ENCODE measurements around the gene ZNF341. TPM values are rescaled to one million over a fixed set of nuclear protein-coding genes. Genes with fewer than 3 reads are reported as not detected.

Gene ZNF341
- total RNA-seq, 3 donors from 2014 or later: 5.0 to 5.6 (median 5.1) TPM

DNA sequence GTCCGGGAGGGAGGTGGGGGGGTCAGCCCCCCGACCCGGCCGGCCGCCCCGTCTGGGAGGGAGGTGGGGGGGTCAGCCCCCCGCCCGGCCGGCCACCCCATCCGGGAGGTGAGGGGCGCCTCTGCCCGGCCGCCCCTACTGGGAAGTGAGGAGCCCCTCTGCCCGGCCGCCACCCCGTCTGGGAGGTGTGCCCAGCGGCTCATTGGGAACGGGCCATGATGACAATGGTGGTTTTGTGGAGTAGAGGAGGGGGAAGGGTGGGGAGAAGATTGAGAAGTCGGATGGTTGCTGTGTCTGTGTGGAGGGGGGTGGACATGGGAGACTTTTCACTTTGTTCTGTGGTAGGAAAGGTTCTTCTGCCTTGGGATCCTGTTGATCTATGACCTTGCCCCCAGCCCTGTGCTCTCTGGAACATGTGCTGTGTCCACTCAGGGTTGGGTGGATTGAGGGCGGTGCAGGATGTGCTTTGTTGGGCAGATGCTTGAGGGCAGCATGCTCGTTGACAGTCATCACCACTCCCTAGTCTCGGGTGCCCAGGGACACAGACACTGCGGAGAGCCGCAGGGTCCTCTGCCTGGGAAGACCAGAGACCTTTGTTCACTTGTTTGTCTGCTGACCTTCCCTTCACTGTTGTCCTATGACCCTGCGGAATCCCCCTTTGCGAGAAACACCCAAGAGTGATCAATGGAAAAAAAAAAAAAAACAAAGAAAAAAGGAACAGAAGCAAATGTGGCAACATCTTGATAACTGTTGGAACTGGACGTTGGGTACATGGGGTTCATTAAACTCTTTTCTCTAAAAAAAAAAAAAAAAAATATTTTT is 30.0 kb upstream of the ZNF341 start:
- no peaks in the 10 kb centered on the region for H3K36me3 ChIP-seq (ENCODE audit: low read depth)
- H3K4me1 ChIP-seq (ENCODE audit: low read depth): no peaks in the 10 kb centered on the region
- intact Hi-C loops (cut with DNase I, micrococcal nuclease): no loop called here
- no peak for DNase-seq
- TF ChIP-seq CTCF (IDR thresholded peaks at IDR 0.05): no peak
- no peak overlapping the region for H3K4me3 ChIP-seq
- ATAC-seq: no peak
- peaks cover 6% of the 10 kb centered on the region for H3K9me3 ChIP-seq

GRCh38 chr20:33702861-33703260 is 28.9 kb upstream of the ZNF341 start:
- TF ChIP-seq CTCF (IDR thresholded peaks at IDR 0.05): no peak
- DNase-seq (no peak), ATAC-seq (no peak)
- H3K4me3 ChIP-seq: no peak overlapping the region
- peaks cover 6% of the 10 kb centered on the region for H3K9me3 ChIP-seq
- intact Hi-C loops (cut with DNase I, micrococcal nuclease): no loop called here
- H3K4me1 ChIP-seq (ENCODE audit: low read depth): no peaks in the 10 kb centered on the region
- no peaks in the 10 kb centered on the region for H3K36me3 ChIP-seq (ENCODE audit: low read depth)

DNA sequence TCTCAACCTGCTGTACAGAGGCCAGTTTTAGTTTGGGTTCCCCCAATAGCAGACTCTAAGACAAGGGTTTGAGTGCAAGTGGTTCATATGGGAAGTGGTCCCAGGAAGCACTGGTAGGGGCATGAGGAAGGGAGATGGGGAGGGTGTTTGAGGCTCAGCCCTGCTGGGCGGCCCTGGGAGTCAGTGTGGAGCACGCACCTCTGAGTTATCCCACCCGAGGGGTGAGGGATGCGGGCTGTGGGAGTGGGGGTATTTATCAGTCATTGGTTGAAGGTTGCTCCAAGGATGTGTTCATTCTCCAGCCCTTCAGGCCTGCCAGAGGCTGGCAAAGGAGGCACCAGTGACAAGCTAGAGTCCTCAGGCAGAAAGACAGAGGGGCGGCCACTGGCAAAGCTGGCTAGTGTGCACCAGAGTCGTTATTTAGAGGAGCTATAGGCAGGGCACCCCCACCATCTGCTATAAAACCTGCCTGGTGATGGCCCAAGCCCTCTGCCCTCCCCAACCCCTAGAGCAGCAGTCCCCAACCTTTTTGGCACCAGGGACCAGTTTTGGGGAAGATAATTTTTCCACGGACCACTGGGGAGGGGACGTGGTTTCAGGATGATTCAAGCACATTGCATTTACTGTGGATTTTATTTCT is 28.2 kb upstream of the ZNF341 start:
- Histone ChIP-seq H3K4me1 (ENCODE audit: low read depth) (no peaks in the 10 kb centered on the region), H3K4me3 (no peak overlapping the region), H3K36me3 (ENCODE audit: low read depth) (no peaks in the 10 kb centered on the region), H3K9me3 (peaks cover 6% of the 10 kb centered on the region)
- DNase-seq: no peak
- intact Hi-C loops (cut with DNase I, micrococcal nuclease): no loop called here
- no peak for TF ChIP-seq CTCF (IDR thresholded peaks at IDR 0.05)
- no peak for ATAC-seq

GRCh38 chr20:33704197-33704924 is 27.4 kb upstream of the ZNF341 start:
- H3K4me3 ChIP-seq: no peak overlapping the region
- no peaks in the 10 kb centered on the region for H3K4me1 ChIP-seq (ENCODE audit: low read depth)
- no peaks in the 10 kb centered on the region for H3K36me3 ChIP-seq (ENCODE audit: low read depth)
- TF ChIP-seq CTCF (IDR thresholded peaks at IDR 0.05): no peak
- ATAC-seq (no peak), DNase-seq (no peak)
- intact Hi-C loops (cut with DNase I, micrococcal nuclease): no loop called here
- peaks cover 6% of the 10 kb centered on the region for H3K9me3 ChIP-seq

DNA sequence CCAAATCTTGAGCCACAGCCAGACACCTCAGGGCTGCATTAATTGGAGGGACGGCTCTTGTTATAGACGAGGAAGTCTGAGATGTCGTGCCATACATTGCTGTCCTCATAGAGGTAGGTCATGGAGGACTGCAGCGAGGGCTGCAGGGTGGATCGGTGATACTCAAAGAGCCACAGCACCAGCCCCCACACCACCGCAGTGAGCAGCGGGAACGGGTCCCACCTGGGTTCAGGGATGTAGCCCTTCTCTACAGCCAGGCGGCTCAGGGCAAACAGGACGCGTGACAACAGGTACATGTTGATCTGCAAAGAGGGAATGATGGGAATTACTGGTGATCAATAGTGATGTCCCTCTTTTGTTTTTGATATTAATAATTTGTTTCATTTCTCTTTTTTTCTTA is 24.1 kb upstream of the ZNF341 start:
- ATAC-seq: no peak
- Histone ChIP-seq H3K9me3 (no peaks in the 10 kb centered on the region), H3K4me1 (ENCODE audit: low read depth) (peaks cover 3% of the 10 kb centered on the region), H3K4me3 (no peak overlapping the region), H3K36me3 (ENCODE audit: low read depth) (no peaks in the 10 kb centered on the region)
- DNase-seq: no peak
- TF ChIP-seq CTCF (IDR thresholded peaks at IDR 0.05): no peak
- intact Hi-C loops (cut with DNase I, micrococcal nuclease): no loop called here
